ENCODE measurements around the gene ADIRF.
A peak's percentile ranks its signal among the peaks of the same experiment; 100 is the strongest.
"Not testable (repeated sequence)": the region's sequence is repeated elsewhere in the genome, so short reads cannot be mapped to it uniquely, and the experiment has no call there.

The ADIRF gene

GRCh38 chr10:86968271-86968993 is at the start of gene ADIRF:
Gene ADIRF, plus strand, starts transcription at chr10:86968482. Its CDS starts 63 bp downstream, at chr10:86968545.
- peak; percentile 58 for DNase-seq (ENCODE audit: low read depth)

- no peak for DNase-seq (ENCODE audit: low read depth)
Observed at GRCh38 chr10:86922553-86922961, 45.7 kb upstream of the ADIRF start.

- no peak for DNase-seq (ENCODE audit: low read depth)
Observed at GRCh38 chr10:86929468-86930380, 38.6 kb upstream of the ADIRF start.

GRCh38 chr10:86931872-86932271 is 36.4 kb upstream of the ADIRF start:
- peak; percentile 37 for DNase-seq (ENCODE audit: low read depth)

GRCh38 chr10:86932674-86933073 is 35.6 kb upstream of the ADIRF start:
- no peak for DNase-seq (ENCODE audit: low read depth)

- not testable (repeated sequence) for DNase-seq (ENCODE audit: low read depth)
Observed at GRCh38 chr10:86934162-86934711, 34.0 kb upstream of the ADIRF start.

GRCh38 chr10:86936661-86937501 is 31.4 kb upstream of the ADIRF start:
- DNase-seq (ENCODE audit: low read depth): peak; percentile 73

- DNase-seq (ENCODE audit: low read depth): no peak
Observed at GRCh38 chr10:86937502-86938154, 30.7 kb upstream of the ADIRF start.

GRCh38 chr10:86938260-86938659 is 30.0 kb upstream of the ADIRF start:
- DNase-seq (ENCODE audit: low read depth): no peak

- not testable (repeated sequence) for DNase-seq (ENCODE audit: low read depth)
Observed at GRCh38 chr10:86940076-86940475, 28.2 kb upstream of the ADIRF start.

- no peak for DNase-seq (ENCODE audit: low read depth)
Observed at GRCh38 chr10:86940677-86941076, 27.6 kb upstream of the ADIRF start.

GRCh38 chr10:86941426-86941825 is 26.9 kb upstream of the ADIRF start:
- DNase-seq (ENCODE audit: low read depth): no peak

- no peak for DNase-seq (ENCODE audit: low read depth)
Observed at GRCh38 chr10:86941991-86942421, 26.3 kb upstream of the ADIRF start.

- DNase-seq (ENCODE audit: low read depth): no peak
Observed at GRCh38 chr10:86942441-86943315, 25.6 kb upstream of the ADIRF start.

GRCh38 chr10:86943316-86944030 is 24.8 kb upstream of the ADIRF start:
- no peak for DNase-seq (ENCODE audit: low read depth)

- DNase-seq (ENCODE audit: low read depth): no peak
Observed at GRCh38 chr10:86944031-86944419, 24.3 kb upstream of the ADIRF start.

GRCh38 chr10:86944471-86944870 is 23.8 kb upstream of the ADIRF start:
- DNase-seq (ENCODE audit: low read depth): peak; percentile 40

- DNase-seq (ENCODE audit: low read depth): no peak
Observed at GRCh38 chr10:86944907-86945306, 23.4 kb upstream of the ADIRF start.

GRCh38 chr10:86945361-86946212 is 22.7 kb upstream of the ADIRF start:
- peak; percentile 44 for DNase-seq (ENCODE audit: low read depth)
